Natural killer cell (primary cell): Measurements from ENCODE around the gene TMEM238L. TPM values are rescaled to one million over a fixed set of nuclear protein-coding genes. Genes with fewer than 3 reads are reported as not detected.

ENCODE experiments used
- ATAC-seq, 3 donors: fragments of 150-1000 bp in 2 of 3; fragments of 200-7000 bp in 1 of 3; cut with Tn5 transposase; 1 replicate in 1 of 3; 2 replicates in 2 of 3; pipeline ENCODE4 v1.10.0; 2021; ENCODE audit warnings: mild to moderate bottlenecking in 2 of 3, moderate library complexity in 2 of 3
- DNase-seq, 2 donors: peaks; one replicate each; pipeline versions ENCODE4 v3.0.0 to v3.0.0-alpha.2; 2013 to 2021; ENCODE audit warnings: mixed read lengths in 1 of 2
- H3K27ac ChIP-seq: one replicate; pipeline ENCODE4 v1.5.1; 2013; ENCODE audit warnings: mild to moderate bottlenecking, low read length
- H3K27me3 ChIP-seq: one replicate; pipeline ENCODE4 v1.6.1; 2013; ENCODE audit warnings: low read length; ENCODE audit not compliant: control insufficient read depth, insufficient read depth
- H3K36me3 ChIP-seq: one replicate; pipeline ENCODE4 v1.6.1; 2013; ENCODE audit warnings: low read length; ENCODE audit not compliant: control insufficient read depth, insufficient read depth
- H3K4me1 ChIP-seq: one replicate; pipeline ENCODE4 v1.6.1; 2013; ENCODE audit warnings: low read length; ENCODE audit not compliant: control insufficient read depth, insufficient read depth
- H3K4me3 ChIP-seq: one replicate; pipeline ENCODE4 v1.5.1; 2013; ENCODE audit warnings: low read length
- H3K9me3 ChIP-seq: one replicate; pipeline ENCODE4 v1.6.1; 2013; ENCODE audit warnings: low read length; ENCODE audit not compliant: control insufficient read depth, insufficient read depth
- H3K27ac Mint-ChIP-seq, 2 donors: one replicate each; pipeline ENCODE4 v1.8.0; 2022; ENCODE audit warnings: mild to moderate bottlenecking in 2 of 2, mixed read lengths in 2 of 2, moderate library complexity in 1 of 2
- H3K27me3 Mint-ChIP-seq, 2 donors: one replicate each; pipeline ENCODE4 v1.8.0; 2022; ENCODE audit warnings: low read depth in 2 of 2, mixed read lengths in 2 of 2
- H3K36me3 Mint-ChIP-seq: one replicate; pipeline ENCODE4 v1.8.0; 2022; ENCODE audit warnings: mixed read lengths
- H3K4me1 Mint-ChIP-seq, 2 donors: one replicate each; pipeline ENCODE4 v1.8.0; 2022; ENCODE audit warnings: mixed read lengths in 2 of 2
- H3K4me3 Mint-ChIP-seq: one replicate; pipeline ENCODE4 v1.8.0; 2022; ENCODE audit warnings: mild to moderate bottlenecking, moderate library complexity, mixed read lengths
- H3K9me3 Mint-ChIP-seq, 2 donors: one replicate each; pipeline ENCODE4 v1.8.0; 2022; ENCODE audit warnings: mixed read lengths in 2 of 2
- WGBS: methylation state at CpG from one replicate; pipeline ENCODE4 v1.1.7; 2013; ENCODE audit warnings: missing lambda C conversion rate; ENCODE audit not compliant: insufficient coverage; 5-methylcytosine and 5-hydroxymethylcytosine counted together
- intact Hi-C: fragments of 100-400 bp; cut with micrococcal nuclease; formaldehyde crosslinking; loops from one replicate; pipeline ENCODE4 v1.14.2; 2022
- total RNA-seq, 4 donors: library from RNA; stranded (reverse); fragments of 120-200 nt in 1 of 4; gene quantifications; one replicate each; pipeline versions ENCODE4 v1.2.3 to v1.2.4, GENCODE V29; 2013 to 2022
- TF ChIP-seq, protein P1 (sequence below): fragments of 200-600 bp; IDR thresholded peaks from one replicate; pipeline ENCODE4 v1.8.0; 2022; ENCODE audit warnings: antibody characterized with exemption

Gene TMEM238L
- total RNA-seq, 3 donors from 2014 or later (not counting 1 experiment from before 2014, with no cell fraction given): not detected

DNA sequence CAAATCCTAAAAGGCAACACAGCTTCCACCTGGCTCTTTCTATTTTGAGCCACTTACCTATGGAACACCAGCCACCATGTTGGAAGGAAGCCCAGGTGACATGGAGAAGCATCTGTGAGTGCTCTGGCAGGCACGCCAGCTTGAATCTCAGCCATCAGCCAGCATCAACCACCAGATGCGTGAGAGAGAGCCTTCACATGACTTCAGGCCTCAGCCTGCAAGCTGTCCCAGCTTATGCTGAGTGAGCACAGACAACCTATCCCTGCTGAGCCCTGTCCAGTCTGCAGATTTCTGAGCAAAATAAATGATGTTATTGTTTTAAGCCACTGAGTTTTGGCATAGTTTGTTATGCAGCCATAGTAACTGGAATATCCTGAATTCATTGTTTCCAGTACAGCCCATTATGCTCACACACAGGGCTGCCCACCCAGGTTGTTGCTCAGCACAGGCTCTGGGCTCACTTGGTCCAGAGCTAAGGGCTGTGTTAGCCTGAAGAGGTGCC is 35.1 kb downstream of the TMEM238L start:
- Mint-ChIP-seq H3K4me3 (no peak overlapping the region), H3K4me1 (no peaks in the 10 kb centered on the region), H3K9me3 (no peaks in the 10 kb centered on the region), H3K27ac (no peak overlapping the region), H3K27me3 (no peaks in the 10 kb centered on the region), H3K36me3 (no peaks in the 10 kb centered on the region)
- 96% methylated on average over 2 of the region's 2 CpGs for WGBS
- Histone ChIP-seq H3K36me3 (no peaks in the 10 kb centered on the region), H3K4me3 (no peak overlapping the region), H3K27me3 (no peaks in the 10 kb centered on the region), H3K4me1 (no peaks in the 10 kb centered on the region), H3K27ac (no peak overlapping the region), H3K9me3 (peaks cover 5% of the 10 kb centered on the region)
- TF ChIP-seq, protein P1, sequence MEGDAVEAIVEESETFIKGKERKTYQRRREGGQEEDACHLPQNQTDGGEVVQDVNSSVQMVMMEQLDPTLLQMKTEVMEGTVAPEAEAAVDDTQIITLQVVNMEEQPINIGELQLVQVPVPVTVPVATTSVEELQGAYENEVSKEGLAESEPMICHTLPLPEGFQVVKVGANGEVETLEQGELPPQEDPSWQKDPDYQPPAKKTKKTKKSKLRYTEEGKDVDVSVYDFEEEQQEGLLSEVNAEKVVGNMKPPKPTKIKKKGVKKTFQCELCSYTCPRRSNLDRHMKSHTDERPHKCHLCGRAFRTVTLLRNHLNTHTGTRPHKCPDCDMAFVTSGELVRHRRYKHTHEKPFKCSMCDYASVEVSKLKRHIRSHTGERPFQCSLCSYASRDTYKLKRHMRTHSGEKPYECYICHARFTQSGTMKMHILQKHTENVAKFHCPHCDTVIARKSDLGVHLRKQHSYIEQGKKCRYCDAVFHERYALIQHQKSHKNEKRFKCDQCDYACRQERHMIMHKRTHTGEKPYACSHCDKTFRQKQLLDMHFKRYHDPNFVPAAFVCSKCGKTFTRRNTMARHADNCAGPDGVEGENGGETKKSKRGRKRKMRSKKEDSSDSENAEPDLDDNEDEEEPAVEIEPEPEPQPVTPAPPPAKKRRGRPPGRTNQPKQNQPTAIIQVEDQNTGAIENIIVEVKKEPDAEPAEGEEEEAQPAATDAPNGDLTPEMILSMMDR: no peak
- ATAC-seq: no peak
- DNase-seq: no peak
- intact Hi-C loops: no loop called here

DNA sequence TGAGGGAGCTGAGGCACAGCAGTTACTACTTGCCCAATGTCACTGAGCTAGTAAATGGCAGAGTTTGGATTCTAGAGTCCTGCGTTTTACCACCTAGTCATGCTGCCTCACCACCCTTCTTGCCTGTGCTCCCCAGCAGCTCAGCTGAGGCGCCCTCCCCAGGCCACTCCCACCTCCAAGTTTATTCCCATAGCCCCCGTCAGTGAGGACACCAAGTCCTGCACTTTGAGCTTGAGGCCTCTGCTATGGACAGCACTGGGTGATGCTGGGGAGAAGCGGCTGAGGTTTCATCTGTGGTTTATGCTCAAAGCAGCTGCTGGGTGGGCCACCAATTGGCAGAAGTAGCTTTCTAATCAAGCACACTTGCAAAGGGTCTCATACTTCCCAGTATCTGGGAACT is 36.7 kb downstream of the TMEM238L start:
- no peaks in the 10 kb centered on the region for H3K27me3 ChIP-seq
- WGBS: 81% methylated on average over 4 of the region's 4 CpGs
- ATAC-seq (no peak), DNase-seq (no peak)
- H3K36me3 ChIP-seq: no peaks in the 10 kb centered on the region
- H3K27ac ChIP-seq: no peak overlapping the region
- H3K4me1 ChIP-seq: no peaks in the 10 kb centered on the region
- Mint-ChIP-seq H3K9me3 (no peaks in the 10 kb centered on the region), H3K4me3 (no peak overlapping the region), H3K27ac (no peak overlapping the region), H3K4me1 (no peaks in the 10 kb centered on the region), H3K36me3 (no peaks in the 10 kb centered on the region), H3K27me3 (no peaks in the 10 kb centered on the region)
- TF ChIP-seq, protein P1: no peak
- intact Hi-C loops: no loop called here
- H3K4me3 ChIP-seq: no peak overlapping the region
- H3K9me3 ChIP-seq: peaks cover under 1% of the 10 kb centered on the region

DNA sequence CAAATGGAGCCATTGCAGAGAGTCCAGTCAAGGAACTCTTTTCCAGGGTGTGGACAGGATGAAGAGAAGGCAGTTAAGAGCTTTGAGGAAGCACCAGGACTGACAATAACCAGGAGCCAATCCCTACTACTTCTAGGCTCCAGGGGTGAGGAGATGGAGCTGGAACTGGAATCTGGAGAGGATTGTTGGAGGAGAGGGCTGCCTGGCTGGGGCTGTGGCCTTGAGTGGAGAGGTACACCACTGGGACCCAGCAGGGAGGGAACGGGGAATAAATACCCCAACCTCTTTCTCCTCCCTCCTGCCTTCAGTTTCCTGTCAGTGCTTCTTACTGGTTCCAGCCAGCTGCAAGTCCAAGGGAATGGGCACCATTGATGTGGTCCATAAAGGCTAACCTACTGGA is 41.9 kb downstream of the TMEM238L start:
- Mint-ChIP-seq H3K4me3 (no peak overlapping the region), H3K36me3 (no peaks in the 10 kb centered on the region), H3K27me3 (no peaks in the 10 kb centered on the region), H3K27ac (no peak overlapping the region), H3K9me3 (no peaks in the 10 kb centered on the region), H3K4me1 (no peaks in the 10 kb centered on the region)
- Histone ChIP-seq H3K27me3 (no peaks in the 10 kb centered on the region), H3K4me3 (no peak overlapping the region), H3K9me3 (no peaks in the 10 kb centered on the region), H3K27ac (no peak overlapping the region), H3K36me3 (no peaks in the 10 kb centered on the region), H3K4me1 (no peaks in the 10 kb centered on the region)
- ATAC-seq: no peak
- DNase-seq: no peak
- WGBS: no CpG with 5 or more reads among the region's 1 CpG
- intact Hi-C loops: no loop called here
- TF ChIP-seq, protein P1: no peak

DNA sequence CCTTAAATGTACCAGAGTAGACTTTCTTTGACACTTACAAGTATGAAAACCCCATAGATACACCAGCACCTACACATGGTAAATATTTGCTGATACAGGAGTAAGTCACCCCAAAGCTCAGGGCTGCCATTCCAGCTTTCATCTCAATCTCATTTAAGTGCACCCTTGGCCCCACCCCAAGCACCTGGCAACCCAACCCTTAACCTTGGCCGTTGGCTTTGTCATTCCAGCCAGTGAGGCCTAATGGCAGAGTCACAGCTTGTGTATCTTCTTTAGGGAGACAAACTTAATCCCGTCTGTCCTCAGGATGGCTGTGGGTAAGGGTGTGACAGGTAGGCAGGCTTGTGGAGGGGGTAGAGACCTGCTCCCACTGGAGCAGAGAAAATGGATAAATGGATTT is 42.6 kb downstream of the TMEM238L start:
- no peak overlapping the region for H3K4me3 Mint-ChIP-seq
- H3K9me3 Mint-ChIP-seq: no peaks in the 10 kb centered on the region
- Histone ChIP-seq H3K4me1 (no peaks in the 10 kb centered on the region), H3K9me3 (no peaks in the 10 kb centered on the region), H3K36me3 (no peaks in the 10 kb centered on the region), H3K27me3 (no peaks in the 10 kb centered on the region), H3K27ac (no peak overlapping the region), H3K4me3 (no peak overlapping the region)
- TF ChIP-seq, protein P1: no peak
- no peaks in the 10 kb centered on the region for H3K36me3 Mint-ChIP-seq
- H3K4me1 Mint-ChIP-seq: no peaks in the 10 kb centered on the region
- ATAC-seq (no peak), DNase-seq (no peak)
- no peak overlapping the region for H3K27ac Mint-ChIP-seq
- no peaks in the 10 kb centered on the region for H3K27me3 Mint-ChIP-seq
- WGBS: 69% methylated on average over 2 of the region's 2 CpGs
- intact Hi-C loops: no loop called here
